ENCODE results near the gene POMP. TPM values are rescaled to one million over a fixed set of nuclear protein-coding genes. Genes with fewer than 3 reads are reported as not detected.

POMP gene
- 92.0 TPM for total RNA-seq (2021; ENCODE audit: unreplicated experiment)
- polyA plus RNA-seq (2012; ENCODE audit: insufficient read length), result 63.0 TPM
- percentile 94 among the genes with signal in this experiment for Bru-seq, nascent RNA
- BruChase-seq, experiment 1, labeled RNA remaining after a 2-hour chase, result percentile 76 among the genes with signal in this experiment
- BruChase-seq, experiment 2, labeled RNA remaining after a 6-hour chase, result percentile 80 among the genes with signal in this experiment
- long read RNA-seq, transcript POMP-201 (6 exons, 1,330 nt), result major isoform, 245 of 304 reads
- long read RNA-seq, partial matches to known transcripts, result 49 of 304 reads
- long read RNA-seq, other reads (novel, unspliced or antisense), result 10 of 304 reads

- H3K27me3 ChIP-seq (ENCODE audit: control insufficient read depth, insufficient read depth, low read length), result no peaks in the 10 kb centered on the region
- ChIA-PET POLR2A (interaction anchor here (0.6 kb wide), 1 partner anchor 11 kb away, joined by 5 read pairs; no protein-coding TSS in a partner anchor), CTCF (interaction anchor here (0.9 kb wide), 1 partner anchor 138 kb away, joined by 6 read pairs; no protein-coding TSS in a partner anchor)
- no TSS peak for BruUV-seq (replicated peaks)
- H3K9me3 ChIP-seq (ENCODE audit: control insufficient read depth, insufficient read depth, low read depth, low read length), result no peaks in the 10 kb centered on the region
- DNase-seq (ENCODE audit: low read depth, low spot score) (no peak), ATAC-seq (peak; percentile 100)
- H3K27ac ChIP-seq (ENCODE audit: low read length), result peak within 1 kb of the TSS; percentile 97
- TF ChIP-seq REST (IDR thresholded peaks at IDR 0.05; ENCODE audit: insufficient read depth in 1 of 2, low read depth in 2 of 2, low read length in 1 of 2) (0 out of 4 replicates have a peak, but pooled peaks of 1 of the 2 experiments have one; percentile 22), CTCF (IDR thresholded peaks at IDR 0.05) (no peak), TCF7L2 (IDR thresholded peaks at IDR 0.05; ENCODE audit: low read depth, low read length) (no peak), POLR2AphosphoS5 (IDR thresholded peaks at IDR 0.05; ENCODE audit: low read depth, low read length) (peak; percentile 94), SIN3A (IDR thresholded peaks at IDR 0.05; ENCODE audit: borderline replicate concordance, insufficient read depth, low read depth, low read length) (no peak)
- in situ Hi-C loops (cut with HindIII; ENCODE audit: low pct_unique_long_range_greater_than_20kb, low sequenced_read_pairs), result no loop called here
- peak within 1 kb of the TSS; percentile 94 to 96 for H3K4me3 ChIP-seq (ENCODE audit: low read depth in 2 of 2, low read length in 2 of 2)
- intact Hi-C loops (cut with micrococcal nuclease; ENCODE audit: unreplicated experiment), result no loop called here
- peaks cover 23% of the 10 kb centered on the region for H3K4me1 ChIP-seq (ENCODE audit: control insufficient read depth, insufficient read depth, low read length)
- H3K36me3 ChIP-seq (ENCODE audit: control insufficient read depth, insufficient read depth, low read length), result peaks cover 28% of the 10 kb centered on the region
These were observed at the start of gene POMP for GRCh38 chr13:28658796-28659620. Gene POMP, plus strand, starts transcription at chr13:28659130. Its CDS starts 55 bp downstream, at chr13:28659185.

GRCh38 chr13:28609381-28609780 lies 49.5 kb upstream of the POMP start:
- TF ChIP-seq REST (IDR thresholded peaks at IDR 0.05; ENCODE audit: insufficient read depth in 1 of 2, low read depth in 2 of 2, low read length in 1 of 2) (no peak), TCF7L2 (IDR thresholded peaks at IDR 0.05; ENCODE audit: low read depth, low read length) (no peak), SIN3A (IDR thresholded peaks at IDR 0.05; ENCODE audit: borderline replicate concordance, insufficient read depth, low read depth, low read length) (no peak), CTCF (IDR thresholded peaks at IDR 0.05) (no peak)
- BruUV-seq (replicated peaks), result no TSS peak

More at GRCh38 chr13:28609381-28609780, 49.5 kb upstream of the POMP start:
- ChIA-PET POLR2A (no interaction called here), CTCF (no interaction called here)
- DNase-seq (ENCODE audit: low read depth, low spot score) (no peak), ATAC-seq (no peak)
- H3K27ac ChIP-seq (ENCODE audit: low read length), result no peak overlapping the region
- H3K27me3 ChIP-seq (ENCODE audit: control insufficient read depth, insufficient read depth, low read length), result no peaks in the 10 kb centered on the region
- in situ Hi-C loops (cut with HindIII; ENCODE audit: low pct_unique_long_range_greater_than_20kb, low sequenced_read_pairs) (no loop called here), intact Hi-C loops (cut with micrococcal nuclease; ENCODE audit: unreplicated experiment) (no loop called here)
- no peak overlapping the region for H3K4me3 ChIP-seq (ENCODE audit: low read depth in 2 of 2, low read length in 2 of 2)
- H3K36me3 ChIP-seq (ENCODE audit: control insufficient read depth, insufficient read depth, low read length), result no peaks in the 10 kb centered on the region
- H3K9me3 ChIP-seq (ENCODE audit: control insufficient read depth, insufficient read depth, low read depth, low read length), result no peaks in the 10 kb centered on the region
- H3K4me1 ChIP-seq (ENCODE audit: control insufficient read depth, insufficient read depth, low read length), result no peaks in the 10 kb centered on the region

All from Panc1 (cell line).